Middle frontal gyrus (tissue), 1 donor: ENCODE measurements around the gene IL18R1.

Source experiments
- DNase-seq: peaks from one replicate; pipeline ENCODE4 v3.0.0-alpha.2; 2015; ENCODE audit warnings: low spot score; ENCODE audit errors: extremely low spot score

IL18R1 gene

GRCh38 chr2:102387763-102388546, 32.4 kb downstream of the IL18R1 start:
- no peak for DNase-seq

DNA sequence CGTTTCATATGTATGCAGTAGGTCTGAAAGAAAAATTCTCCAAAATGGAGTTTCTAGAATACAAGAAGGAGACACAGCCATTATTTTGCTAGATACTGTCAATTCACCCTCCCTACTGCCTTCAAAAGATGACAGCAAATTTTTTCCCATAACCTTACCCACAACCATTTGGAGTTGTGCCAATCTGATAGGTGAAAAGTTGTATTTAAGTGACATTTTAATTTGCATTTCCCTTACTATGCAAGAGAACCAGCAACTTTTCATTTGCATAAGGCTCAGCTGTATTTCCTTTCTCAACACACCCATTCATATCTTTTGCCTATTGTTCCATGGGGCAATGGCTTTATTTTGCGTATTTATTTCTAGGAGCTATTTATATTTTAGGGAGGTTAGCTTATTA, 36.0 kb downstream of the IL18R1 start:
- no peak for DNase-seq

DNA sequence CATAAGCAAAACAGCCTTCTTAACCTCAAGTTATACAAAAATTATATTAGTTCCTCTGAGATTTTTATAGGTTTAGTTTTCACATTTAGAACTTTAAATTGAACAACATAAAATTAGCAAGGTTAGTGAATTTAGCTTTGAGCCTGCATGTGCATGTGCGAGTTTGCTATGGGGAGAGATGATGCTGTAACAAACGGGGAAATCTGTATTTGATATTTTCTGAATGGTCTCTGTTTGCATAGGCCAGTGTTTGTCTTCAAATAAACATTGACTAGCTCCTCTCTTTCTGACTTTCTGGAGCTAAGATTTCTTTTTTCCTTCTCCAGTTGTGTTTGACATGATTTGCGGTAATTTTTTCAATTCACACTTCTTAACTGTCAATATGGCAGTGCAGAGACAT, 36.5 kb downstream of the IL18R1 start:
- DNase-seq, result no peak

- DNase-seq, result no peak
Measured at GRCh38 chr2:102392942-102393341, 37.3 kb downstream of the IL18R1 start.

- no peak for DNase-seq
Measured at GRCh38 chr2:102396012-102396411, 40.4 kb downstream of the IL18R1 start.

- DNase-seq, result no peak
Measured at GRCh38 chr2:102397209-102397608, 41.6 kb downstream of the IL18R1 start.

DNA sequence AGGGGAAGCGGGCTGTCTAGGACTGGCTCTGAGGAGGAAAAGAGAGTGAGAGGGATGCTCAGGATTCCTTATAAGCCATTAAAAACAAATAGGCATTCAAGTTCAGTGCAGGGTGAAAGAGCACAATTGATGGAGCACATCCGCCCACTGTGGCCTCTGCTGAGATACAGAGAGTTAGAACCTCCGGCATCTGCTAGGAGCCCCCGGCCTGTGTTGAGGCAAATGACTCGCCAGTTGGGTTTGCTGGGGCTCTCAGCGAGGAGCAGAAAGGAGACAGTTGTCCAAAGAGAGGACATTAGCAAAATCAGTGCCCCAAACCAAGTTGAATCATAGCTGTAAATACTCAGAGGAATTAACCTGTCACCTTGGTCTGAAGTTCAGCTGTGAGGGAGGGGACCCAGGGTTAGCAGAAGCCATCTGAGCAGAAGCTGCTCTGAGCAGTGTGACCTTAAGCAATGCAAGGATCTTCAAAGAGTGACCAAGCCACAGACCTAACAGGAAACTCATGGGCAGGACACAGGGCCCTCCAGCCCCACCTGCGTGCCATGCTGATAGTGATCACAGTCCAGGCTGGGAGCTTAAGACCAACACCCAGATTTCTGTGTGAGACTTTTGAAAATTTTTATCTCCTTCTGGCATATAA, 44.0 kb downstream of the IL18R1 start:
- DNase-seq, result no peak

- no peak for DNase-seq
Measured at GRCh38 chr2:102401456-102401855, 45.9 kb downstream of the IL18R1 start.

GRCh38 chr2:102401865-102402264, 46.3 kb downstream of the IL18R1 start:
- no peak for DNase-seq

GRCh38 chr2:102410952-102411351, 55.4 kb downstream of the IL18R1 start:
- no peak for DNase-seq

GRCh38 chr2:102412199-102412598, 56.6 kb downstream of the IL18R1 start:
- DNase-seq, result no peak

DNA sequence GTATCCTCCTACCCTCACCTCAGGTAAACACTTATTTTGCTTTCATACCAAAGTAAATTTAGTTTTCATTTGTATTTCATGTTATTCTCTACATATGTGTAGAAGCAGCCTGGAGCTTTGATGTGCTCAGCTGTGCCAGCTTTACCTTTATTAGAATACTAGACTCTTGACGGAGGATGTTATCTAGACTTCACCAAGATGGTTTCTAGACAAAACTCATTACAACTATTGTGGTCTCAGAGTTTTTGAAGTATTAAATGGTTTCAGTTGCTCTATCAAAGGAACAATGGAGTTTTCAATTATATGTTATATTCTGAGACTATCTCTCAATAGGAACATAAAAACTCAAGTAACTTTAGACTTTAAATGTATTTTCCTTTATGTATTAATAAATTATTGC, 62.4 kb downstream of the IL18R1 start:
- DNase-seq, result no peak

DNA sequence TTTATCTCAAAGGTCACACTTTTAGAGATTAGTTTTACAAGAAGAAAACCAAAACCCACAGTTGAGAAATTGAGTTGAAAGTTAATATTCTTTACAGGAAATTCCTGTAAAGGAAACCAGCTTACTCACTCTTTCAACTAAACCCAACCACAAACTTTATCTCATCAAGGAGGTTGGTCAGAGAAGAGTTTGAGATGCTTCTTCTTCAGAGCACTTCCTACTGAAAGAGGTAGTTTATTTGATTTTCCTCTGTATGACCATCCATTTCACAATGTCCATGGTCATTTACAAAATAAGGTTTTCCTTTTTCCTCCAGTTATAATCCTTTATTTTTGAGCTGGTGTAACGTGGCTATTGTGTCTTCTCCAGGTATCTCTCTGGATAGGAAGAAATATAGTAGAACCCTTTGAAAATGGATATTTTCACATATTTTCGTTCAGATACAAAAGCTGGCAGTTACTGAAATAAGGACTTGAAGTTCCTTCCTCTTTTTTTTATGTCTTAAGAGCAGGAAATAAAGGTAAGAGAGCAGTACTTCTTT, 62.9 kb downstream of the IL18R1 start:
- DNase-seq, result no peak

GRCh38 chr2:102420290-102420689, 64.7 kb downstream of the IL18R1 start:
- no peak for DNase-seq

GRCh38 chr2:102421890-102422759, 66.5 kb downstream of the IL18R1 start:
- no peak for DNase-seq

GRCh38 chr2:102422910-102423309, 67.3 kb downstream of the IL18R1 start, which contains the start of gene IL18RAP:
Gene IL18RAP (plus strand): TSS chr2:102423160. CDS start chr2:102423278, 118 bp downstream.
- DNase-seq, result no peak

DNA sequence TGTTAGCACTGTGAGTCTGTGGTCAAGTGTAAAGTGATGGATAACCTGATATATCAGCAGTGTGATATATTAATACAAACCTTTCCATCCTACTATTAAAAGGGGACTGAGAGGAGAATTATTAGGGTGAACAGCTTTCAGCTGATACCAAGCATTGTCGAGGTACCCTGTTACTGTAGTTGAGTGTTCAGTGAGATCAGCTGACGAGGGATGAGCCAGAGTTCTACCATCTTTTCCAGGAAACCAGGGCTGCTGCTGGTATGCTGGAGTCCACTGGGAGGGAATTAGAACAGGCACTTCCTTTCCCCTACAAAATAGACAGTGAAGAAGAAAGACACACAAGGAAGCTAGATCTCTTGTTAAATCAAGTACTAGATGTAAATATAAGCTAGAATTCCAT, 67.8 kb downstream of the IL18R1 start:
- no peak for DNase-seq

DNA sequence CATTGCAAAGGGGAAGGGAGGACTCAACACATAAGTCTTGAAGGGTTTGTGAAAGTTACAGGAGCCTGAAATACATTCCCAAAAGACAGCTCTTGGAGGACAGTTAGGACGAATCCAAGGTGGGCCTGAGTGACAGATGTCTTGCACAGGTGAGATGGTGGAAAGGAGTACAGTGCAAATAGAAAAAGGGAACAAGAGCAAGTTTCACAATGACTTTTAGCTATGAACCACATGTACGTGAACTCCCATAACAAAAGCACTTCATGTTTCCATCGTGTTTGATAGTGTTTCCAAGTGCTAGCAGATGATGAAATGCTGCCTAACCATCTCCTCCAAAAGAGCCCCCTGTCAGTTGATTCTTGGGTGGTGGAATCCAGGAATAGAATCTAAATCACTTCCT, 69.2 kb downstream of the IL18R1 start:
- no peak for DNase-seq

GRCh38 chr2:102425441-102426132, 70.0 kb downstream of the IL18R1 start:
- no peak for DNase-seq

DNA sequence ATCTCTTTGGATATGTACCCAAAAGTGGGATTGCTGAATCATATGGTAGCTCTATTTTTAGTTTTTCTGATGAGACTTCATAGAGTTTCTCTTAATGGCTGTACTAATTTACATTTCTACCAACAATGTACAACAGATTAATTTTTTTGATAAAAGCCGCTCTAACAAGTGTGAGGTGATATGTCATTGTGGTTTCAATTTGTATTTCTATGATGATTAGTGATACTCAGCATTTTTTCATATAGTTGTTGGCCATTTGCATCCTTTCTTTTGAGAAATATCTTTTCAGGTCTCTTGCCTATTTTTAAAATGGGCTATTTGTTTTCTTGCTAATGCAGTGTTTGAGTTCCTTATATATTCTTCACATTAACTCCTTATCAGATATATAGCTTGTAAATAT, 71.7 kb downstream of the IL18R1 start:
- DNase-seq, result no peak

DNA sequence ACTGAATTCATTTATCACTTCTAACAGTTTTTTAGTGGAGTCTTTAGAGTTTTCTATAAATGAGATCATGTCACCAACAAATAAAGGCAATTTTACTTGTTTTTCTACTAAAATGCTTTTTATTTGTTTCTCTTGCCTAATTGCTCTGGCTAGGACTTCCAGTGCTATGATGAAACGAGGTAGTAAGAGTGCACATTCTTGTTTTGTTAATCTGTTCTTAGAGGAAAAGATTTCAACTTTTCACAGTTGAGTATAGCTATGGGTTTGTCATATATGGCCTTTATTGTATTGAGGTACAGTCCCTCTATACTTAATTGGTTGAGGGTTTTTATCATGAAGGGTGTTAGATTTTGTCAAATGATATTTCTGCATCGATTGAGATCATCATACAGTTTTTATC, 73.0 kb downstream of the IL18R1 start:
- DNase-seq, result no peak
